SK-N-MC (cell line): ENCODE results near the gene AK1.

ENCODE experiments used
- EZH2 ChIP-seq: fragments of 200-600 bp; sonication (generic); IDR thresholded peaks from one replicate; pipeline ENCODE4 v1.6.1; 2017; ENCODE audit warnings: antibody characterized with exemption
- POLR2AphosphoS5 ChIP-seq: IDR thresholded peaks from 2 replicates; pipeline ENCODE4 v1.6.1; 2012; ENCODE audit warnings: mild to moderate bottlenecking, low read depth, low read length, borderline replicate concordance

- TF ChIP-seq EZH2 (no peak), POLR2AphosphoS5 (no peak)
Measured at GRCh38 chr9:127853312-127854183, 23.9 kb downstream of the AK1 start.
